ENCODE measurements around the gene CNTN3. TPM values are rescaled to one million over a fixed set of nuclear protein-coding genes. Genes with fewer than 3 reads are reported as not detected.
A peak's percentile ranks its signal among the peaks of the same experiment; 100 is the strongest.

The CNTN3 gene
- total and polyA plus RNA-seq, 3 donors from 2014 or later, result 2.4 to 4.1 (median 3.7) TPM

GRCh38 chr3:74613521-74614106, 845 bp downstream of the CNTN3 start:
- no peak for TF ChIP-seq POLR2A (IDR thresholded peaks at IDR 0.05)
- TF ChIP-seq CTCF (IDR thresholded peaks at IDR 0.05), result no peak
- peak overlapping the region; percentile 8 to 18 for H3K4me3 ChIP-seq
- peak; percentile 16 for DNase-seq
- no peaks in the 10 kb centered on the region for H3K27me3 ChIP-seq
- intact Hi-C loops (cut with DNase I; ENCODE audit: low total_unique reads), result no loop called here
- no peak overlapping the region for H3K27ac ChIP-seq
- H3K4me1 ChIP-seq, result no peaks in the 10 kb centered on the region
- H3K36me3 ChIP-seq (ENCODE audit: low read depth, missing control alignments), result no peaks in the 10 kb centered on the region
- H3K9me3 ChIP-seq, result no peaks in the 10 kb centered on the region
- 2 to 7% methylated on average over 15 to 16 of the region's 16 CpGs for WGBS, 2 donors

- TF ChIP-seq POLR2A (IDR thresholded peaks at IDR 0.05) (no peak), CTCF (IDR thresholded peaks at IDR 0.05) (no peak)
- intact Hi-C loops (cut with DNase I; ENCODE audit: low total_unique reads), result no loop called here
- Histone ChIP-seq H3K9me3 (no peaks in the 10 kb centered on the region), H3K27me3 (no peaks in the 10 kb centered on the region), H3K4me1 (no peaks in the 10 kb centered on the region), H3K36me3 (ENCODE audit: low read depth, missing control alignments) (no peaks in the 10 kb centered on the region), H3K4me3 (no peak overlapping the region), H3K27ac (no peak overlapping the region)
- WGBS, 2 donors, result 24 to 33% methylated on average over 2 of the region's 2 CpGs
- DNase-seq, result no peak
These were observed 1.4 kb downstream of the CNTN3 start for GRCh38 chr3:74613060-74613459.

GRCh38 chr3:74611206-74611605, 3.3 kb downstream of the CNTN3 start:
- H3K36me3 ChIP-seq (ENCODE audit: low read depth, missing control alignments), result no peaks in the 10 kb centered on the region
- H3K27ac ChIP-seq, result no peak overlapping the region
- no peak overlapping the region for H3K4me3 ChIP-seq
- intact Hi-C loops (cut with DNase I; ENCODE audit: low total_unique reads), result no loop called here
- no peak for TF ChIP-seq CTCF (IDR thresholded peaks at IDR 0.05)
- no peak for TF ChIP-seq POLR2A (IDR thresholded peaks at IDR 0.05)
- H3K9me3 ChIP-seq, result no peaks in the 10 kb centered on the region
- no peaks in the 10 kb centered on the region for H3K4me1 ChIP-seq
- 63 to 75% methylated on average over 1 of the region's 1 CpG for WGBS, 2 donors
- no peak for DNase-seq
- H3K27me3 ChIP-seq, result no peaks in the 10 kb centered on the region

- intact Hi-C loops (cut with DNase I; ENCODE audit: low total_unique reads), result no loop called here
- WGBS, 2 donors, result 82% methylated on average over 2 of the region's 2 CpGs
- no peaks in the 10 kb centered on the region for H3K27me3 ChIP-seq
- TF ChIP-seq CTCF (IDR thresholded peaks at IDR 0.05) (no peak), POLR2A (IDR thresholded peaks at IDR 0.05) (no peak)
- no peak for DNase-seq
- no peak overlapping the region for H3K27ac ChIP-seq
- no peaks in the 10 kb centered on the region for H3K9me3 ChIP-seq
- H3K4me3 ChIP-seq, result no peak overlapping the region
- H3K4me1 ChIP-seq, result no peaks in the 10 kb centered on the region
- no peaks in the 10 kb centered on the region for H3K36me3 ChIP-seq (ENCODE audit: low read depth, missing control alignments)
These were observed 6.7 kb downstream of the CNTN3 start for GRCh38 chr3:74607803-74608202.

- H3K4me3 ChIP-seq, result no peak overlapping the region
- TF ChIP-seq POLR2A (IDR thresholded peaks at IDR 0.05) (no peak), CTCF (IDR thresholded peaks at IDR 0.05) (no peak)
- H3K9me3 ChIP-seq, result no peaks in the 10 kb centered on the region
- H3K27me3 ChIP-seq, result no peaks in the 10 kb centered on the region
- 90 to 91% methylated on average over 7 of the region's 7 CpGs for WGBS, 2 donors
- no peaks in the 10 kb centered on the region for H3K4me1 ChIP-seq
- H3K36me3 ChIP-seq (ENCODE audit: low read depth, missing control alignments), result no peaks in the 10 kb centered on the region
- intact Hi-C loops (cut with DNase I; ENCODE audit: low total_unique reads), result no loop called here
- H3K27ac ChIP-seq, result no peak overlapping the region
- no peak for DNase-seq
These were observed 7.5 kb downstream of the CNTN3 start for GRCh38 chr3:74606996-74607395.

Measured in testis (tissue), 3 donors.